Liver (tissue), 9 donors: ENCODE data around the gene GABRA5. TPM values are rescaled to one million over a fixed set of nuclear protein-coding genes. Genes with fewer than 3 reads are reported as not detected.

Experiments
- DNase-seq: peaks from one replicate; pipeline ENCODE4 v3.0.0-alpha.2; 2017; ENCODE audit warnings: low spot score
- H3K27ac ChIP-seq, 2 donors: one replicate each; pipeline ENCODE4 v1.7.0; 2013; ENCODE audit warnings: inconsistent platforms in 2 of 2, low read length in 2 of 2, control low read depth in 1 of 2, low read depth in 1 of 2, mild to moderate bottlenecking in 1 of 2
- H3K27me3 ChIP-seq, 4 donors: one replicate each; pipeline versions ENCODE4 v1.6.1 to v1.7.0; 2013; ENCODE audit warnings: low read length in 3 of 4, inconsistent platforms in 1 of 4, mild to moderate bottlenecking in 1 of 4, moderate library complexity in 1 of 4; ENCODE audit not compliant: control insufficient read depth in 4 of 4, insufficient read depth in 4 of 4
- H3K36me3 ChIP-seq, 4 donors: one replicate each; pipeline versions ENCODE4 v1.6.1 to v1.7.0; 2013; ENCODE audit warnings: low read length in 3 of 4, mild to moderate bottlenecking in 3 of 4, low read depth in 1 of 4, moderate library complexity in 1 of 4; ENCODE audit not compliant: control insufficient read depth in 4 of 4, insufficient read depth in 3 of 4
- H3K4me1 ChIP-seq, 4 donors: one replicate each; pipeline versions ENCODE4 v1.6.1 to v1.7.0; 2013; ENCODE audit warnings: low read length in 3 of 4, mild to moderate bottlenecking in 3 of 4, moderate library complexity in 1 of 4; ENCODE audit not compliant: control insufficient read depth in 4 of 4, insufficient read depth in 4 of 4
- H3K4me3 ChIP-seq, 3 donors: one replicate each; pipeline versions ENCODE4 v1.6.1 to v1.7.0; 2013; ENCODE audit warnings: low read length in 3 of 3, control low read depth in 1 of 3, low read depth in 1 of 3, mild to moderate bottlenecking in 1 of 3
- H3K9ac ChIP-seq, 2 donors: one replicate each; pipeline ENCODE4 v1.7.0; 2013; ENCODE audit warnings: low read length in 2 of 2, mild to moderate bottlenecking in 2 of 2, moderate library complexity in 2 of 2, control low read depth in 1 of 2, low read depth in 1 of 2
- H3K9me3 ChIP-seq, 4 donors: one replicate each; pipeline versions ENCODE4 v1.6.1 to v1.7.0; 2013; ENCODE audit warnings: low read length in 3 of 4; ENCODE audit not compliant: control insufficient read depth in 4 of 4
- ATF3 ChIP-seq: IDR thresholded peaks from 2 replicates; pipeline ENCODE4 v1.6.1; 2016; ENCODE audit warnings: antibody characterized with exemption
- CTCF ChIP-seq: fragments of 150-350 bp; IDR thresholded peaks from 2 replicates; pipeline ENCODE4 v1.5.1; 2017; ENCODE audit warnings: improper control_type of control experiment, low read depth, low read length; ENCODE audit not compliant: missing input control
- EGR1 ChIP-seq, 2 donors: IDR thresholded peaks; 2 replicates each; pipeline ENCODE4 v1.6.1; 2016 to 2018; ENCODE audit warnings: antibody characterized with exemption in 2 of 2, low read depth in 2 of 2
- FOXA1 ChIP-seq: IDR thresholded peaks from 2 replicates; pipeline ENCODE4 v1.6.1; 2016; ENCODE audit warnings: antibody characterized with exemption
- FOXA2 ChIP-seq: IDR thresholded peaks from 2 replicates; pipeline ENCODE4 v1.6.1; 2016; ENCODE audit warnings: antibody characterized with exemption
- GABPA ChIP-seq, 2 donors: IDR thresholded peaks in 1 of 2; conservative IDR thresholded peaks in 1 of 2; 2 replicates each; pipeline ENCODE4 v1.6.1; 2016; ENCODE audit warnings: antibody characterized with exemption in 2 of 2, mild to moderate bottlenecking in 1 of 2, moderate library complexity in 1 of 2
- HNF4A ChIP-seq, 2 donors: conservative IDR thresholded peaks; 2 replicates each; pipeline ENCODE4 v1.6.1; 2016; ENCODE audit warnings: antibody characterized with exemption in 2 of 2, mild to moderate bottlenecking in 2 of 2
- HNF4G ChIP-seq: IDR thresholded peaks from 2 replicates; pipeline ENCODE4 v1.6.1; 2016; ENCODE audit warnings: antibody characterized with exemption
- JUND ChIP-seq, 2 donors: IDR thresholded peaks; 2 replicates each; pipeline ENCODE4 v1.6.1; 2016; ENCODE audit warnings: antibody characterized with exemption in 2 of 2
- NR2F2 ChIP-seq: IDR thresholded peaks from 2 replicates; pipeline ENCODE4 v1.6.1; 2016; ENCODE audit warnings: antibody characterized with exemption
- RAD21 ChIP-seq, 2 donors: IDR thresholded peaks; 2 replicates each; pipeline ENCODE4 v1.6.1; 2016; ENCODE audit warnings: antibody characterized with exemption in 2 of 2, mild to moderate bottlenecking in 2 of 2
- RXRA ChIP-seq, 2 donors: IDR thresholded peaks; 2 replicates each; pipeline ENCODE4 v1.6.1; 2017 to 2018; ENCODE audit warnings: antibody characterized with exemption in 2 of 2, mild to moderate bottlenecking in 1 of 2
- SP1 ChIP-seq: IDR thresholded peaks from 2 replicates; pipeline ENCODE4 v1.6.1; 2018; ENCODE audit warnings: antibody characterized with exemption, mild to moderate bottlenecking
- TAF1 ChIP-seq: conservative IDR thresholded peaks from 2 replicates; pipeline ENCODE4 v1.6.1; 2016; ENCODE audit warnings: antibody characterized with exemption, mild to moderate bottlenecking
- YY1 ChIP-seq: IDR thresholded peaks from 2 replicates; pipeline ENCODE4 v1.6.1; 2016; ENCODE audit warnings: antibody characterized with exemption, mild to moderate bottlenecking
- WGBS: extraction: QIAGEN DNeasy Blood & Tissue Kit; methylation state at CpG from one replicate; pipeline ENCODE4 v1.1.7; 2013; 5-methylcytosine and 5-hydroxymethylcytosine counted together
- polyA plus RNA-seq, 2 donors: library from polyadenylated mRNA; stranded (reverse) in 1 of 2; unstranded in 1 of 2; fragments of 200-250 nt in 1 of 2; fragments of >200 nt in 1 of 2; fragmentation: Nextera tagmentation in 1 of 2; extraction: Ambion mirVana in 1 of 2; gene quantifications; one replicate each; pipeline versions ENCODE4 v1.2.1 to v1.2.3, GENCODE V29; 2013 to 2015
- total RNA-seq, 2 donors: library from RNA; depleted of rRNA; stranded (reverse); fragments of >200 nt; gene quantifications; one replicate each; pipeline ENCODE4 v1.2.3, GENCODE V29; 2014
- TF ChIP-seq, protein P1 (sequence below): IDR thresholded peaks from 2 replicates; pipeline ENCODE4 v1.6.1; 2016; ENCODE audit warnings: antibody characterized with exemption
- TF ChIP-seq, protein P2 (sequence below): IDR thresholded peaks from 2 replicates; pipeline ENCODE4 v1.6.1; 2016; ENCODE audit warnings: antibody characterized with exemption, mild to moderate bottlenecking
- TF ChIP-seq, protein P3 (sequence below): IDR thresholded peaks from 2 replicates; pipeline ENCODE4 v1.6.1; 2016; ENCODE audit warnings: antibody characterized with exemption
- donor health status: healthy.
- donor health status: healthy.
- donor health status: healthy.
- donor health status: healthy.
- donor health status: healthy.

The GABRA5 gene
- total and polyA plus RNA-seq, 4 donors = not detected

GRCh38 chr15:26970712-26971210, 103.9 kb downstream of the GABRA5 start, which contains the start of gene GABRG3:
Gene GABRG3, plus strand, starts transcription at chr15:26971181.
- no peak for TF ChIP-seq NR2F2
- TF ChIP-seq HNF4A (conservative IDR thresholded peaks at IDR 0.05) = no peak
- TF ChIP-seq FOXA2 = no peak
- no peak for TF ChIP-seq FOXA1
- TF ChIP-seq SP1 = no peak
- TF ChIP-seq, protein P1, sequence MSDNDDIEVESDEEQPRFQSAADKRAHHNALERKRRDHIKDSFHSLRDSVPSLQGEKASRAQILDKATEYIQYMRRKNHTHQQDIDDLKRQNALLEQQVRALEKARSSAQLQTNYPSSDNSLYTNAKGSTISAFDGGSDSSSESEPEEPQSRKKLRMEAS = no peak
- TF ChIP-seq, protein P2, sequence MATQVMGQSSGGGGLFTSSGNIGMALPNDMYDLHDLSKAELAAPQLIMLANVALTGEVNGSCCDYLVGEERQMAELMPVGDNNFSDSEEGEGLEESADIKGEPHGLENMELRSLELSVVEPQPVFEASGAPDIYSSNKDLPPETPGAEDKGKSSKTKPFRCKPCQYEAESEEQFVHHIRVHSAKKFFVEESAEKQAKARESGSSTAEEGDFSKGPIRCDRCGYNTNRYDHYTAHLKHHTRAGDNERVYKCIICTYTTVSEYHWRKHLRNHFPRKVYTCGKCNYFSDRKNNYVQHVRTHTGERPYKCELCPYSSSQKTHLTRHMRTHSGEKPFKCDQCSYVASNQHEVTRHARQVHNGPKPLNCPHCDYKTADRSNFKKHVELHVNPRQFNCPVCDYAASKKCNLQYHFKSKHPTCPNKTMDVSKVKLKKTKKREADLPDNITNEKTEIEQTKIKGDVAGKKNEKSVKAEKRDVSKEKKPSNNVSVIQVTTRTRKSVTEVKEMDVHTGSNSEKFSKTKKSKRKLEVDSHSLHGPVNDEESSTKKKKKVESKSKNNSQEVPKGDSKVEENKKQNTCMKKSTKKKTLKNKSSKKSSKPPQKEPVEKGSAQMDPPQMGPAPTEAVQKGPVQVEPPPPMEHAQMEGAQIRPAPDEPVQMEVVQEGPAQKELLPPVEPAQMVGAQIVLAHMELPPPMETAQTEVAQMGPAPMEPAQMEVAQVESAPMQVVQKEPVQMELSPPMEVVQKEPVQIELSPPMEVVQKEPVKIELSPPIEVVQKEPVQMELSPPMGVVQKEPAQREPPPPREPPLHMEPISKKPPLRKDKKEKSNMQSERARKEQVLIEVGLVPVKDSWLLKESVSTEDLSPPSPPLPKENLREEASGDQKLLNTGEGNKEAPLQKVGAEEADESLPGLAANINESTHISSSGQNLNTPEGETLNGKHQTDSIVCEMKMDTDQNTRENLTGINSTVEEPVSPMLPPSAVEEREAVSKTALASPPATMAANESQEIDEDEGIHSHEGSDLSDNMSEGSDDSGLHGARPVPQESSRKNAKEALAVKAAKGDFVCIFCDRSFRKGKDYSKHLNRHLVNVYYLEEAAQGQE = no peak
- TF ChIP-seq GABPA (IDR thresholded peaks at IDR 0.05 in 1 of 2, conservative IDR thresholded peaks at IDR 0.05 in 1 of 2) = no peak
- H3K4me3 ChIP-seq = peak within 1 kb of the TSS in 1 of 3 donors; percentile 20

DNA sequence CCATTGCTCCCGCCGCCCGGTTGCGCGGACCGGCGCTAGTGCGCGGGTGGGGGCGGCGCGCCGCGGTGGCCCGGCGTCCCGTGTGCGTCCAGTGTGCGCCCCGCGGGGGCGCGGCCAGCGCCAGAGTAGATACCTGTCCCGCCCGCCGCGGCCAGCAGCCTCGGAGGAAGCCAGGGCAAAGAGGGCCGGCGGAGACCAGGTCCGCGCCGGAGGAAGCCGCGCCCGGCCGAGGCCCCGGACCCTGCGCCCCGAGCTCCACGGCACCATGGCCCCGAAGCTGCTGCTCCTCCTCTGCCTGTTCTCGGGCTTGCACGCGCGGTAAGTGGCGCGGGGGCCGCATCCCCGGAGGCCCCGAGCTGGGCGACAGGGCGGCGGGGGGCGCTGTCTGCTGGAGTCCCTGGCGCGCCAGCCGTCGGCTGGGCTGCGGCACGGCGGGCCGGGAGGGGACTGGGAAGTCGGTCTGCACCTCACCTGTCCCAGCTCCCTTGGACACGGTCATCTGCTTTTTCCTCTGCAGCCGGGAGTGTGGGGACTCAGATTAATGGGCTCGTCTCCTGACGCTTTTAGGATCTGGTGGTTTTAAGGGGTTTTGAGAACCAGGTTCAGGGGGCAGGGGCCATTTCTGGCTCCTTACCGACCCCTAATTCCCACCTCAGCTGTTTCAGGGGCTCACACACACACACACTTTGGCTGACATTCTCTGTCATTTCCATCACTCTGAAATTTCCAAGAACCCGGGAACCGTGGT, 104.6 kb downstream of the GABRA5 start:
- H3K9ac ChIP-seq = no peak overlapping the region
- no peak overlapping the region for H3K27ac ChIP-seq
- TF ChIP-seq GABPA (IDR thresholded peaks at IDR 0.05 in 1 of 2, conservative IDR thresholded peaks at IDR 0.05 in 1 of 2) = no peak
- no peak for TF ChIP-seq FOXA2
- no peak for TF ChIP-seq JUND (IDR thresholded peaks at IDR 0.05)
- TF ChIP-seq, protein P1 = no peak
- no peak for TF ChIP-seq CTCF
- TF ChIP-seq HNF4G = no peak
- TF ChIP-seq SP1 = no peak
- TF ChIP-seq, protein P2 = no peak
- no peak for TF ChIP-seq TAF1
- no peak for TF ChIP-seq EGR1 (IDR thresholded peaks at IDR 0.05; ENCODE audit: low read depth in 2 of 2)
- TF ChIP-seq YY1 = no peak
- TF ChIP-seq RAD21 (IDR thresholded peaks at IDR 0.05) = no peak
- no peak for TF ChIP-seq RXRA (IDR thresholded peaks at IDR 0.05)
- no peak for TF ChIP-seq NR2F2
- no peak for TF ChIP-seq HNF4A (conservative IDR thresholded peaks at IDR 0.05)
- TF ChIP-seq FOXA1 = no peak
- TF ChIP-seq, protein P3, sequence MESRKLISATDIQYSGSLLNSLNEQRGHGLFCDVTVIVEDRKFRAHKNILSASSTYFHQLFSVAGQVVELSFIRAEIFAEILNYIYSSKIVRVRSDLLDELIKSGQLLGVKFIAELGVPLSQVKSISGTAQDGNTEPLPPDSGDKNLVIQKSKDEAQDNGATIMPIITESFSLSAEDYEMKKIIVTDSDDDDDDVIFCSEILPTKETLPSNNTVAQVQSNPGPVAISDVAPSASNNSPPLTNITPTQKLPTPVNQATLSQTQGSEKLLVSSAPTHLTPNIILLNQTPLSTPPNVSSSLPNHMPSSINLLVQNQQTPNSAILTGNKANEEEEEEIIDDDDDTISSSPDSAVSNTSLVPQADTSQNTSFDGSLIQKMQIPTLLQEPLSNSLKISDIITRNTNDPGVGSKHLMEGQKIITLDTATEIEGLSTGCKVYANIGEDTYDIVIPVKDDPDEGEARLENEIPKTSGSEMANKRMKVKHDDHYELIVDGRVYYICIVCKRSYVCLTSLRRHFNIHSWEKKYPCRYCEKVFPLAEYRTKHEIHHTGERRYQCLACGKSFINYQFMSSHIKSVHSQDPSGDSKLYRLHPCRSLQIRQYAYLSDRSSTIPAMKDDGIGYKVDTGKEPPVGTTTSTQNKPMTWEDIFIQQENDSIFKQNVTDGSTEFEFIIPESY = no peak
- TF ChIP-seq ATF3 = no peak
- H3K9me3 ChIP-seq = peaks cover 0 to 2% (median 0%) of the 10 kb centered on the region in 4 donors
- peaks cover 0 to 17% (median 3%) of the 10 kb centered on the region in 4 donors for H3K27me3 ChIP-seq
- DNase-seq = no peak
- H3K36me3 ChIP-seq = no peaks in the 10 kb centered on the region
- H3K4me3 ChIP-seq = peak overlapping the region in 1 of 3 donors; percentile 20
- 7% methylated on average over 72 of the region's 72 CpGs for WGBS
- peaks cover 0 to 7% (median 3%) of the 10 kb centered on the region in 4 donors for H3K4me1 ChIP-seq

More at GRCh38 chr15:26970712-26971210, 103.9 kb downstream of the GABRA5 start, which contains the start of gene GABRG3:
- Histone ChIP-seq H3K9me3 (peaks cover 0 to 2% (median 0%) of the 10 kb centered on the region in 4 donors), H3K27me3 (peaks cover 0 to 17% (median 3%) of the 10 kb centered on the region in 4 donors), H3K4me1 (peaks cover 0 to 7% (median 3%) of the 10 kb centered on the region in 4 donors), H3K27ac (no peak within 1 kb of the TSS), H3K36me3 (no peaks in the 10 kb centered on the region), H3K9ac (no peak within 1 kb of the TSS)
- WGBS = 5% methylated on average over 33 of the region's 33 CpGs
- DNase-seq = no peak
